HT-29 (cell line): ENCODE measurements around the gene TIMM10. TPM values are rescaled to one million over a fixed set of nuclear protein-coding genes. Genes with fewer than 3 reads are reported as not detected.
A peak's percentile ranks its signal among the peaks of the same experiment; 100 is the strongest.

Experiments
- DNase-seq: peaks from one replicate; pipeline ENCODE4 v3.0.0-alpha.2; 2015; ENCODE audit warnings: low spot score
- small RNA-seq: library from RNA; depleted of rRNA; stranded (forward); fragments of <200 nt; gene quantifications from one replicate; pipeline ENCODE3, GENCODE V24; 2014
- total RNA-seq: library from RNA; depleted of rRNA; stranded (reverse); fragments of >200 nt; shearing (Covaris generic); gene quantifications from 2 replicates; pipeline ENCODE4 v1.2.3, GENCODE V29; 2014; rRNA removed

The TIMM10 gene
- total RNA-seq, 1 experiment from 2014 or later: 143 TPM

GRCh38 chr11:57484141-57484710, 46.3 kb downstream of the TIMM10 start:
- no peak for DNase-seq

GRCh38 chr11:57483562-57483918, 47.0 kb downstream of the TIMM10 start:
- DNase-seq: no peak

GRCh38 chr11:57482782-57483561, 47.6 kb downstream of the TIMM10 start:
- DNase-seq: no peak

GRCh38 chr11:57481915-57482781, 48.4 kb downstream of the TIMM10 start:
- DNase-seq: no peak

GRCh38 chr11:57481315-57481714, 49.2 kb downstream of the TIMM10 start:
- DNase-seq: no peak

GRCh38 chr11:57480409-57481137, 50.0 kb downstream of the TIMM10 start:
- peak; percentile 76 for DNase-seq

GRCh38 chr11:57479911-57480310, 50.6 kb downstream of the TIMM10 start:
- no peak for DNase-seq

GRCh38 chr11:57479021-57479663, 51.4 kb downstream of the TIMM10 start:
- DNase-seq: no peak

Small RNAs within 50 kb of the gene (small RNA-seq; reads per million reads assigned to genes)
- not detected for gene RN7SL605P

Other genes starting within 250 kb of the TIMM10 start
- 113 and 129 TPM in 2 replicates for gene TNKS1BP1, start 205.8 kb downstream of the TIMM10 start, total RNA-seq
- gene SSRP1, start 194.9 kb downstream of the TIMM10 start, total RNA-seq: 181 and 210 TPM in 2 replicates
- gene P2RX3, start 192.4 kb downstream of the TIMM10 start, total RNA-seq: not detected in 2 replicates
- not detected in 2 replicates for gene PRG3, start 149.6 kb downstream of the TIMM10 start, total RNA-seq
- not detected in 2 replicates for gene PRG2, start 140.1 kb downstream of the TIMM10 start, total RNA-seq
- not detected in 2 replicates for gene SLC43A3, start 103.6 kb downstream of the TIMM10 start, total RNA-seq
- 0.79 and 1.1 TPM in 2 replicates for gene RTN4RL2, start 70.2 kb downstream of the TIMM10 start, total RNA-seq
- 47.7 and 60.8 TPM in 2 replicates for gene SLC43A1, start 15.1 kb downstream of the TIMM10 start, total RNA-seq
- not detected in 2 replicates for gene SMTNL1, start 6.8 kb upstream of the TIMM10 start, total RNA-seq
- gene UBE2L6, start 36.9 kb upstream of the TIMM10 start, total RNA-seq: 1.3 and 3.5 TPM in 2 replicates
- not detected in 2 replicates for gene SERPING1, start 66.9 kb upstream of the TIMM10 start, total RNA-seq
- not detected in 2 replicates for gene YPEL4, start 119.2 kb upstream of the TIMM10 start, total RNA-seq
- 19.1 and 19.8 TPM in 2 replicates for gene CLP1, start 127.0 kb upstream of the TIMM10 start, total RNA-seq
- 63.0 and 65.9 TPM in 2 replicates for gene ZDHHC5, start 137.4 kb upstream of the TIMM10 start, total RNA-seq
- 28.9 and 35.0 TPM in 2 replicates for gene MED19, start 181.5 kb upstream of the TIMM10 start, total RNA-seq
- 148 and 150 TPM in 2 replicates for gene TMX2, start 181.8 kb upstream of the TIMM10 start, total RNA-seq
- gene SELENOH, start 210.7 kb upstream of the TIMM10 start, total RNA-seq: 352 and 413 TPM in 2 replicates
- not detected in 2 replicates for gene BTBD18, start 221.1 kb upstream of the TIMM10 start, total RNA-seq
- gene CTNND1, start 231.0 kb upstream of the TIMM10 start, total RNA-seq: 134 and 185 TPM in 2 replicates